B cell (primary cell): ENCODE measurements around the gene IL1R2.

Experiments
- CTCF ChIP-seq: fragments of 200-600 bp; IDR thresholded peaks from one replicate; pipeline ENCODE4 v1.8.0; 2022; ENCODE audit warnings: antibody characterized with exemption, mild to moderate bottlenecking
- EZH2 ChIP-seq: IDR thresholded peaks from 2 replicates; pipeline ENCODE4 v1.6.1; 2012; ENCODE audit warnings: borderline replicate concordance, low read depth, mild to moderate bottlenecking, moderate library complexity, low read length; ENCODE audit not compliant: insufficient read depth, poor library complexity, severe bottlenecking

GRCh38 chr2:102074152-102074783 is 82.5 kb downstream of the IL1R2 start:
- TF ChIP-seq CTCF (no peak), EZH2 (no peak)
